Fibroblast of lung (primary cell): ENCODE results near the gene SLC22A23. TPM values are rescaled to one million over a fixed set of nuclear protein-coding genes. Genes with fewer than 3 reads are reported as not detected.

Source experiments
- DNase-seq, 2 donors: peaks; one replicate each; pipeline versions ENCODE4 v3.0.0 to v3.0.0-alpha.2; 2010; ENCODE audit warnings: low read depth in 2 of 2
- H2AFZ ChIP-seq: 2 replicates; pipeline ENCODE4 v1.5.1; 2012; ENCODE audit warnings: low read length, control low read depth, inconsistent platforms
- H3K27ac ChIP-seq: 2 replicates; pipeline ENCODE4 v1.5.1; 2011; ENCODE audit warnings: low read length, control low read depth; ENCODE audit not compliant: insufficient read depth
- H3K27me3 ChIP-seq: 2 replicates; pipeline ENCODE4 v1.5.1; 2011; ENCODE audit warnings: mild to moderate bottlenecking, low read length; ENCODE audit not compliant: control insufficient read depth, insufficient read depth
- H3K36me3 ChIP-seq: 2 replicates; pipeline ENCODE4 v1.5.1; 2011; ENCODE audit warnings: low read length; ENCODE audit not compliant: control insufficient read depth, insufficient read depth
- H3K4me1 ChIP-seq: 2 replicates; pipeline ENCODE4 v1.5.1; 2011; ENCODE audit warnings: low read length; ENCODE audit not compliant: control insufficient read depth, insufficient read depth; ENCODE audit errors: extremely low read depth
- H3K4me2 ChIP-seq: 2 replicates; pipeline ENCODE4 v1.5.1; 2011; ENCODE audit warnings: low read length, control low read depth; ENCODE audit not compliant: insufficient read depth; ENCODE audit errors: extremely low read depth
- H3K4me3 ChIP-seq, 4 experiments: fragments of 200-600 bp in 1 of 4; sonication (generic) in 1 of 4; replicated peaks in 1 of 4; 2 replicates each; pipeline ENCODE4 v1.5.1; 2011 to 2016; ENCODE audit warnings: low read length in 4 of 4, low read depth in 3 of 4, mild to moderate bottlenecking in 3 of 4, control low read depth in 2 of 4, inconsistent platforms in 1 of 4, mixed read lengths in 1 of 4; ENCODE audit not compliant: insufficient read depth in 1 of 4; ENCODE audit errors: control extremely low read depth in 1 of 4
- H3K79me2 ChIP-seq: 2 replicates; pipeline ENCODE4 v1.5.1; 2012; ENCODE audit warnings: mild to moderate bottlenecking, low read length, inconsistent platforms; ENCODE audit not compliant: control insufficient read depth, insufficient read depth
- H3K9ac ChIP-seq: 2 replicates; pipeline ENCODE4 v1.5.1; 2011; ENCODE audit warnings: mild to moderate bottlenecking, low read length, control low read depth; ENCODE audit not compliant: insufficient read depth
- H3K9me3 ChIP-seq: 2 replicates; pipeline ENCODE4 v1.5.1; 2012; ENCODE audit warnings: low read depth, low read length; ENCODE audit not compliant: control insufficient read depth, insufficient read depth
- H4K20me1 ChIP-seq: 2 replicates; pipeline ENCODE4 v1.5.1; 2011; ENCODE audit warnings: low read length; ENCODE audit not compliant: control insufficient read depth, insufficient read depth; ENCODE audit errors: extremely low read depth
- EZH2 ChIP-seq: IDR thresholded peaks from 2 replicates; pipeline ENCODE4 v1.5.1; 2012; ENCODE audit warnings: low read length, control low read depth, mild to moderate bottlenecking; ENCODE audit errors: missing control alignments
- polyA plus RNA-seq, 2 donors: library from polyadenylated mRNA; depleted of rRNA in 1 of 2; stranded (reverse) in 1 of 2; unstranded in 1 of 2; fragments of >200 nt; gene quantifications; 2 replicates each; pipeline ENCODE4 v1.2.1, GENCODE V29; 2011 to 2012; ENCODE audit warnings: missing spikeins in 1 of 2
- total RNA-seq: library from RNA; depleted of rRNA; stranded (reverse); fragments of >200 nt; gene quantifications from 2 replicates; pipeline ENCODE4 v1.2.1, GENCODE V29; 2014
- TF ChIP-seq, protein P1 (sequence below), 2 donors: IDR thresholded peaks in 1 of 2; conservative IDR thresholded peaks in 1 of 2; 1 replicate in 1 of 2; 2 replicates in 1 of 2; pipeline ENCODE4 v1.5.1; 2011 to 2012; ENCODE audit warnings: low read length in 2 of 2, control low read depth in 1 of 2, inconsistent platforms in 1 of 2, low read depth in 1 of 2, mild to moderate bottlenecking in 1 of 2

SLC22A23 gene
- total and polyA plus RNA-seq, 2 donors (not counting 1 experiment from before 2014, with no cell fraction given) = 0.37 to 3.0 TPM

DNA sequence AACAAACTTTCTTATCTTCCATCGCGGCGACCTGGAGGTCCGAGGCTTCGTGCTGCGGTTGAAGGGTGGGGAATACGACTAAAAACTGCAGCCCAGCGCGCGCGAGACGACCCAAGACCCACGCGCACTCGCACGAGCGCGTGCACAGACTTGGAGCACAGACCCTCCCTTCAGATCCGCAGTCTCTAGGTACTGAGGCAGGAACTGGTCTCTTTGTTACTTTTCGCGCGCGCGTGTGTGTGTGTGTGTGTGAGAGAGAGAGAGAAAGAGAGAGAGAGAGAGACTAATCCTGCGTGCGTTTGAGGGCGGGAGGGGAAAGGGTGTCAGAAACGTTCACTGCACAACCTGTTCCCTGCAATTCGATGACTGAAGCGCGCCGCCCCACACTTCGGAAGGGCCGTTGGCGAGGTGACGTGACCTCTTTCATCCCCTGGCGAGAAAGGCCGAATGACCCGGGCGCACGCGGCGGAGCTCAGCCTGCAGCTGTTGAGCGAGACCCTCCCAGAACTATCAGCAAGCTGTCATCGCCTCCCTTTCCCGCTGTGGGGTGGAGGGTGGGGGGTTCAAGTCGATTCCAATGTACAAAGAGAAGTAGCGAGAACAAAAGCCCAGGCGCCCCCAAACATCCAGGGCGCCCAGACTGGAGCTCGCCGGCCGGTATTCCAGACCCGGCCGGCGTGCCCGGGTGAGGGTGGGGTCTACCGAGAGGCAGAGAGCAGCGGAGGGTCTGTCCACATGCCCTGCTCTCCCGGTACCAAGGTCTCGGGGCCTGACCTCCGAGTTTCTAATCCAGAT lies 227.9 kb downstream of the SLC22A23 start:
- Histone ChIP-seq H3K4me3 (no peak overlapping the region), H3K9ac (no peak overlapping the region)

DNA sequence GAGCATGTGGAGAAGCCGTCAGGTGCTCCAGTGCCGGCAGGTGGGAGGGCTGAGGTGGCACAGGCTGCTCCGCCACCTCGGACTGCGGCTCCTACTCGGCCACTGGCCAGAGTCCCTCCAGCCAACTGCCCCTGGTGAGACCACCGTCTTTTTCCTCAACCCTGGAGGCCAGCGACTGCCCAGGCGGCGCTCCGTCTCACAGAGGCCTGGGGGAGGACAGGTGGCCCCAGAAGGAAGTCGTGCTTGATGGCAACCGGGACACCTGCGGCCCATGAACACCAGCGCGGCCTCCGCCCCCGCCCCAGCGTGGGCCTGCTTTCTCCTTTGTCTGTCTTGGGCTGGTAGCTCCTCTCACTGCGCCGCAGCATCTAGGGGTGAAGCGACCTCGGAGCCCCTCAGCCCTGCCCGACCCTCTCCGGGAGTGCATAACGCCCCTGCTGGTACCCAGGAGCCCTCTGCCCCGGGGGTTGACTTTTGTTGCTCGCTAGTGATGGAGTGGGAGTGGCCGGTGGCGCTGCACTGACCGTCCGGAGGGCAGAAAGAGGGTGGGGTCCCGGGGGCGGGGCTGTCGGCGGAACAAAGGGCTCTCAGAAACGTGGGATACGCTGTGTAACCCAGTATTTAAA lies 228.7 kb downstream of the SLC22A23 start:
- H3K4me3 ChIP-seq = no peak overlapping the region
- no peak overlapping the region for H3K4me2 ChIP-seq
- TF ChIP-seq EZH2 = peak; percentile 97
- TF ChIP-seq, protein P1, sequence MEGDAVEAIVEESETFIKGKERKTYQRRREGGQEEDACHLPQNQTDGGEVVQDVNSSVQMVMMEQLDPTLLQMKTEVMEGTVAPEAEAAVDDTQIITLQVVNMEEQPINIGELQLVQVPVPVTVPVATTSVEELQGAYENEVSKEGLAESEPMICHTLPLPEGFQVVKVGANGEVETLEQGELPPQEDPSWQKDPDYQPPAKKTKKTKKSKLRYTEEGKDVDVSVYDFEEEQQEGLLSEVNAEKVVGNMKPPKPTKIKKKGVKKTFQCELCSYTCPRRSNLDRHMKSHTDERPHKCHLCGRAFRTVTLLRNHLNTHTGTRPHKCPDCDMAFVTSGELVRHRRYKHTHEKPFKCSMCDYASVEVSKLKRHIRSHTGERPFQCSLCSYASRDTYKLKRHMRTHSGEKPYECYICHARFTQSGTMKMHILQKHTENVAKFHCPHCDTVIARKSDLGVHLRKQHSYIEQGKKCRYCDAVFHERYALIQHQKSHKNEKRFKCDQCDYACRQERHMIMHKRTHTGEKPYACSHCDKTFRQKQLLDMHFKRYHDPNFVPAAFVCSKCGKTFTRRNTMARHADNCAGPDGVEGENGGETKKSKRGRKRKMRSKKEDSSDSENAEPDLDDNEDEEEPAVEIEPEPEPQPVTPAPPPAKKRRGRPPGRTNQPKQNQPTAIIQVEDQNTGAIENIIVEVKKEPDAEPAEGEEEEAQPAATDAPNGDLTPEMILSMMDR (conservative IDR thresholded peaks at IDR 0.05 in 1 of 2, IDR thresholded peaks at IDR 0.05 in 1 of 2; ENCODE audit: low read depth in 1 of 2, low read length in 2 of 2) = no peak
- H3K27me3 ChIP-seq = peaks cover 60% of the 10 kb centered on the region
- H3K79me2 ChIP-seq = no peaks in the 10 kb centered on the region
- H3K4me1 ChIP-seq = peaks cover 8% of the 10 kb centered on the region
- no peak overlapping the region for H2AFZ ChIP-seq
- H3K36me3 ChIP-seq = no peaks in the 10 kb centered on the region
- no peak for DNase-seq
- H3K9me3 ChIP-seq = no peaks in the 10 kb centered on the region
- H3K9ac ChIP-seq = no peak overlapping the region
- no peak overlapping the region for H3K27ac ChIP-seq
- H4K20me1 ChIP-seq = no peaks in the 10 kb centered on the region

More for the DNA sequence above, 227.9 kb downstream of the SLC22A23 start:
- peak; percentile 49 for TF ChIP-seq EZH2
- TF ChIP-seq, protein P1 (conservative IDR thresholded peaks at IDR 0.05 in 1 of 2, IDR thresholded peaks at IDR 0.05 in 1 of 2; ENCODE audit: low read depth in 1 of 2, low read length in 2 of 2) = no peak
- no peaks in the 10 kb centered on the region for H3K9me3 ChIP-seq
- peak overlapping the region; percentile 51 for H3K4me2 ChIP-seq
- peaks cover 67% of the 10 kb centered on the region for H3K27me3 ChIP-seq
- no peaks in the 10 kb centered on the region for H3K36me3 ChIP-seq
- H3K79me2 ChIP-seq = no peaks in the 10 kb centered on the region
- DNase-seq = peak in 1 of 2 donors; percentile 43
- H2AFZ ChIP-seq = no peak overlapping the region
- peaks cover 8% of the 10 kb centered on the region for H3K4me1 ChIP-seq
- H4K20me1 ChIP-seq = no peaks in the 10 kb centered on the region
- H3K27ac ChIP-seq = no peak overlapping the region

DNA sequence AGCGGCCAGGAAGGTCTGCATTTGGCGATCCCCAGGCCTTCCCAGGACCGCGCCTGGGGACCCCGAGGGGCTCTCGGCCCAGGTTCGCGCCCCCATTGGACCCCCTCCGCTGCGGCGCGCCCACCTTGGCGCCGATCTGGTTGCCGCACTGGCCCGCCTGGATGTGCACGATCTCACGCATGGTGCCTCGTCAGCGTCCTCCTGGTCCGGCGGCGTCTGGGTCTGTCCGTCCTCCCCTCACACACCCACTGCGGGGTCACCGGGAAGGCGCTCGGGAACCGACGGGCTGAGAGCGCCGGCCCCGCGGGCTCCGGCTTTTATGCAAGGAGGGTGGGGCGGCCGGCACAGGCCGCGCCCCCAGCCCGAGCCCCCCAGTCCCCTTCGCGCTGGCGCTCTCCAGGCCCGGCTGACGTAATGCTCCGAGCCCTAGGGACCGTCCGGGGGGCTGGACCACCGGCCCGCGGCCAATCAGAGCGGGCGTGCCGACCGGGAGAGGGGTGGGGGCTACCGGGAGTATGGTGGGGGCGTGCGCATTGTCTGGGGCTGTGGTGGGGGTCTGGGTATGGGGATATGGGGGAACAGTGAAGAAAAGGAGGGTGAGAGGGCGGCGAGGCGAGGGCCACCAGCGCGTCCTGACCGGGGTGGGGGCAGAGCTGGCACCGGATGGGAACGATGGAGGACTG lies 229.3 kb downstream of the SLC22A23 start, which contains the start of gene TUBB2B:
Gene TUBB2B (minus strand): TSS at position 291 of the 683 bp plus-strand sequence. CDS start 110 bp downstream, at position 181.
- Histone ChIP-seq H3K4me2 (peak within 1 kb of the TSS; percentile 85), H3K4me1 (peaks cover 8% of the 10 kb centered on the region), H3K79me2 (no peaks in the 10 kb centered on the region), H3K36me3 (no peaks in the 10 kb centered on the region), H3K9me3 (no peaks in the 10 kb centered on the region), H2AFZ (no peak within 1 kb of the TSS), H3K4me3 (peak within 1 kb of the TSS in 3 of 4 experiments; percentile 17 to 44 (median 43)), H3K9ac (no peak within 1 kb of the TSS), H3K27ac (no peak within 1 kb of the TSS), H3K27me3 (peaks cover 59% of the 10 kb centered on the region), H4K20me1 (no peaks in the 10 kb centered on the region)
- peak in 1 of 2 donors; percentile 63 for DNase-seq
- TF ChIP-seq, protein P1 (conservative IDR thresholded peaks at IDR 0.05 in 1 of 2, IDR thresholded peaks at IDR 0.05 in 1 of 2; ENCODE audit: low read depth in 1 of 2, low read length in 2 of 2) = no peak
- TF ChIP-seq EZH2 = no peak
